ENCODE results near the gene ANO1.
"Not testable (repeated sequence)": the region's sequence is repeated elsewhere in the genome, so short reads cannot be mapped to it uniquely, and the experiment has no call there.

ANO1 gene

DNA sequence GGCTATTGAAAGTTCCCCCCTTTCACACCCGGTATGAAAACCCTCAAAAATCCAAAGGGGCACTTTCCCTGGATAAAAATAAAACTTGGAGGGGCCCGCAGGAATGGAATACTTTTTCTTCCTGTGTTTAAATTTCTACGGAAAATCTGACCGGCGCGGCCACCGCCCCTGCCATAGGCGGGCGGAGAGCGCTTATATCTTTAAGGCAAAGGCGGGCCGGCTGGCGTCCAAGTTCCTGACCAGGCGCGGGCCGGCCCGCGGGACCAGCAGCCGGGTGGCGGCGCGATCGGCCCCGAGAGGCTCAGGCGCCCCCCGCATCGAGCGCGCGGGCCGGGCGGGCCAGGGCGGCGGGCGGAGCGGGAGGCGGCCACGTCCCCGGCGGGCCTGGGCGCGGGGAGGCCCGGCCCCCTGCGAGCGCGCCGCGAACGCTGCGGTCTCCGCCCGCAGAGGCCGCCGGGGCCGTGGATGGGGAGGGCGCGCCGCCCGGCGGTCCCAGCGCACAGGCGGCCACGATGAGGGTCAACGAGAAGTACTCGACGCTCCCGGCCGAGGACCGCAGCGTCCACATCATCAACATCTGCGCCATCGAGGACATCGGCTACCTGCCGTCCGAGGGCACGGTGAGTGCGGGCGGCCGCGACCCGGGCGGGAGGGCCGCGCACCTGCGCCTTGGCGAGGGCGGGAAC lies at the start of gene ANO1:
TSS of gene ANO1 (plus strand) at position 223 of the 686 bp plus-strand sequence. CDS start at position 513, 290 bp downstream.
- DNase-seq, result no peak

DNA sequence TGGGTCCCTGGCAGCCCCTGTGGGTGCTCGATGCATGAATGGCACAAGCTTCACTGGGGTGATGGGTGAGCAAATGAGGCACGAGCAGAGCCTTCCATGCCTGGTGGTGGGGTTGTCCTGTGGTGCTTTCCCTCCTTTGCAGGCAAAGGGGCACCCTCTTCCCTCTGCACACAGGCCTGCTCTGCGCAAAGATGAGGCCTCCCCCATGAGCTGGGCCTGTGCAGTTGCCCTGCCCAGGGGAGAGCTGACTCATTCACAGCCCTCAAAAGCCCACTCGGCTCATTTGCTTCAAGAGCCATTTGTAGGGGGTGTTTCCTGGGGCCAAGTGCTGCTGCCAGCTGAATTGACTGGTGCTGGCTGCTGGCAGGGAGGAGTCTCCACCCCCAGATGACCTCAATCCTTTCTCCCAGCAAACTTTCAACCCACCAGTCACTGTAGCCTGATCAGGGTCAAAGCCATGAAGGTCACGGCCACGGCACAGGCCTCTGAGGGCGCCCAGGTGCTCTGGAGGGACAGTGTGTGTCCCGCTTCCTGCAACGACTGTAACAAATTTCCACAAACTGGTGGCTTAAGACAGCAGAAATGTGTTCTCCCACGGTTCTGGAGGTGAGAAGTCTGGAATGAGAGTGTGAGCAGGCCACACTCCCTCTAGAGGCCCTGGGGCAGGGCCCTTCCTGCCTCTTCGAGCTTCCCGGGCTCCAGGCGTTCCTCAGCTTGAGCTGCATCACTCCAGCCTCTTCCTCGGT lies 48.8 kb upstream of the ANO1 start:
- no peak for DNase-seq

DNA sequence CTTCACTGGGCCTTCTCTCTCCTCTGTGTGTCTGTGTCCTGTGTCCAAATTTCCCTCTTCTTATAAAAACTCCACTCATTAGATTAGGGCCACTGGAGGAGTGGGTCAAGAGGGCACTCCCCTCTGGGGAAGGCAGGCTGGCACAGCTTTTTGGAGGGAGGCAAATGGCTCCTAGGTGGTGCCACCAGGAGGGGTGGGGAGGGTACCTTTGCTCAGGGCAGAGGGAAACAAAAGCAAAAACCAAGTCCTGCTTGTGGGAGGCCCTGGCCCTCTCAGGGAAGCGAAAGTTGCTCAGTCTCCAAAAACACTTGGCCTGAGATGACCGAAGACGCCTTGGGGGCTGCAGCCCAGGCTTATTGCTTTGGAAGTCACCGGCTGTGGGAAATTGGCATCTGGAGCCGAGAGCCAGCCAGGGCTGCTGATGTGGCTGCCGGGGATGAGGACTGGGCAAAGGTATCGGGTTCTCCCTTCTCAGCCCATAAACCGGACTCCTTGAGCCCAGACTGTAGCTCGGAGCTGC lies 48.2 kb upstream of the ANO1 start:
- DNase-seq, result no peak

DNA sequence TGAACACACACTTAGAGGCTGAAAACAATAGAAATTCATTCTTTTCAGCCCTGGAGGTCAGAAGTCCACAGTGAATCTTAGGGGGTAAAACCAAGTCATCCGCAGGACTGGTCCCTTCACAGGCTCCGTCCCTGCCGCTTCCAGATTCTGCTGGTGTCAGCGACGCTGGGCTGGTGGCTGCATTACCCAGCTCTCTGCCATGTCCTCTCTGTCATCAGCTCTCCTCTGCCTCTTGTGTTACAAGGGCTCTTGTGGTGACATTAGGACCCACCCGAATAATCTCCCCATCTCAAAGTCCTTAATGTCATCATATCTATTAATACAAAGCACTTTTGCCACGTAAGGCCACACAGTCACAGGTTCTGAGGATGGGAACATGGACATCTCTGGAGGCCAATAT lies 47.7 kb upstream of the ANO1 start:
- DNase-seq, result no peak

DNA sequence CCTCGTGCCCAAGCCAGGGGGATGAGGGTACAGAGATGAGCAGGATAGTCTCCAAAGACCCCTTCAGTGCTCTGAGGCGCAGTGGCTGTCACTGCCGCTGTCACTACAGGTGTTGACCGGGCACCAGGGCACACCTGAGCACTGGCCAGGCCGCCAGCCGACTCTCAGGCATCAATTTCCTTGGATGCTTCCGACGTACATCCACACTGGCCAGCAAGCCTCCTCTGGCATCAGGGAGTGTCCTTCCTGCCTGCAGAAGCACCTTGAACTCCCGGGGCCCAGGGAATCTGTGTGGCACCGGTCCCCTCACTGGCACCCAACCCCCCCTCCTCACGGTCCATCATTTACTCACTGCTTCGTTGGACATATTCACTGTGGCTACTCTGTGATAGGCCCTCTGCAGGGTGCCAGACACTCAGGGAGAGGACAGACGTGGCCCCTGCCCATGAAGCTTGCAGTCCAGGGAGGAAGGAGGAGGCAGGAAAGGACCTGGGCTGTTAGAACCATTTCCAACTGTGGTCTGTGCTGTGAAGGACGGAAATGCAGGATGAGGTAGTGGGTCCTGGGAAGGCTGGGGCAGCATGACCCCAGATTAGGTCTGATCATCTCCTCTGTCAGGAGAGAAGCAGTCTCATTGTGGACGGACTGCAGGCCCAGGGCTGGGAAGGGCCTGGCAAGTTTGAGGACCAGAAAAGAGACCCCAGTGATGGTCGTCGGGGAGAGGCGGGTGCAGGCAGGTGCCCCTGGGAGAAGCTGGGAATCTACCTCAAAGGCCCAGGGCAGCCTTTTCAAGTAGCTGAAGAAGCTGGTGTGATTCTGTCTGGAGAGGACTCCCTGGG lies 46.3 kb upstream of the ANO1 start:
- DNase-seq, result no peak

DNA sequence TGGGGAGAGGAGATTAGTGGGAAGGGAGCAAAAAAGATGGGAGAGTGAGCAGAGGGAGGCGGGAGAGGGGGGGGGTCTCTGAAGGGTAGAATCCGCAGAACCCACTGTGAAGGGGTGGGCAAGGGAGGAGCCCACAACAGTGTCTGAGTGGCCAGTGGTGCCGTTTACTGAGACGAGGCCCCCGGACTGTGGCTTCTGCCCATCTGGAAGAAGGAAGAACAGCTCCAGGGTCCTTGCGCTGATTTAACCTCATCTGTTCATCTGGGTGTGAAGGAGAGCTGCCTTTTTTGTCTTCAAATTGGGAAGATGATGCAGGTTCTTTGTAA lies 45.7 kb upstream of the ANO1 start:
- no peak for DNase-seq

DNA sequence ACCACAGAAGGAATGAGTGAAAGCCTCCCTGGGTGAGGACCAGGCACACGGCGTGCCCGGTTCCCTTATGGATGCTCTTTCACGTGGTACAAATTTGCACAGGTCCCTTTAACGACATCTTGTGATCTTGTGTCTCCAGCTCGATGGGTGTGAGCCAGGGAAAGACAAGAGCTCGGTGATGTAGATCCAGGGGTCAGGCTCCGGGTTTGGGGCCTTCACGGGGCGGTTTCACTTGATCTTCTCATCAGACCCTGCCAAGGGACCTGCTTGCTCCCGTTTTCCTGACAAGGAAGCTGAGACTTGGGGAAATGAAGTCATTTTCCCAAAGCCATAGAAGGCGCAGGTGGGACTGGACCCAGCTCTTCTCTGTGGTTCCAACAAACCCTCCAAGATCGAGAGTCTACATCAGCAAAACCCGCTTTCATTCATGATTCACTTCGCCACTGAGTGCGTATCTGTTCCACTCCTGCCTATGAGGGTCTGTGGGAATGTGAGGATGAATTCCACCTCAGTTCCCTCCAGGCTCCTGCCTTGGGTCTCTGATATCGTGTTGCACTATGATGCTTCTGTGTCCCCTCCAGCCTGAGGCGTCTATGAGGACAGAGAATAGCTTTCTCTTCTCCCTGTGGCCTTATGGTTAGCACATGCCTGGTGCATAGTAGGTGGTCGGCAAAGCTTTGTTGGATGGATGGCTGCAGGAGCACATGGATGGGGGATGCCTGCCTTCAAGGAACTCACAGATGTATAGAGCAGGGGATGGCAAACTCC lies 45.0 kb upstream of the ANO1 start:
- DNase-seq, result no peak

DNA sequence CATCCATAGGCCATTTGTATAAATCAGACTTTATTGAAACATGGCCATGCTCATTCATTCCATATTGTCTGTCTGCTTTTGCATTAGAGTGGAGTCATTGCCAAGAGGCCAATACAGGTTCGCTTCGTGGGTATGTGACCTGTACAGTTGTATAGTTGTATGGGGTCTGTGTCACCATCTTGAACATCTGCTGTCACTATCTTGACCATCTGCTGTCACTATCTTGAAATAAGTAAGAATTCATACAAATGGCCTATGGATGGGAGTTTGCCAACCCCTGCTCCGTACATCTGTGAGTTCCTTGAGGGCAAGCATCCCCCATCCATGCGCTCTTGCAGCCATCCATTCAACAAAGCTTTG lies 44.4 kb upstream of the ANO1 start:
- no peak for DNase-seq

DNA sequence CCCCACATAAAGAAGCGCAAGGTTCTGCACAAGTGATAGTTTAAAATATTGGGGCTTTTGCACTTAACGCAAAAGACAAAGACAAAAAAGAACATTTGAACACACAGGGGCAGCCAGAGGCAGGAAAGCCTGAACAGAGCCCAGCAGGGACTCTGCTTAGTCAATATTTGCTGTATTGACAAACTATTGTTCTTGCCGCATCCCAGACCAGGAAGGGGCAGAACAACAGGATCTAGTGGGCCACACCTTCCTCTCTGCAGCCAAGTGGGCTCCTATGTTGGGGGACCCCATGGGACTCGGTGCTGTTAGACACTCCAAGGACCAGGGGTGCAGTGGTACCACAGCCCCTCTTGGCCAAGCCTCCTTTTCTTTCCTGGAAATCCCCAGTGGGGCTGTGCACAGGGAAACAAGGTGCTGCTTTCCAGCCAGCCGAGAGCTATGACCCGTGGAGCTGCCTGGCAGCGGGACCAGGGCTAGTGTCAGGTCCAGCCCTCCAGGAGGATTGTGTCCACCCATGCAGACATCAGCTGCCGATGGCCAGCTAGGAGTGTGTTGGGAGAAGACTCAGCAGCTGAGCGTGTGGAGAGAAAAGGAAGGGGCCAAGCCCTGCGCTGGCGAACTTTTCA lies 43.3 kb upstream of the ANO1 start:
- DNase-seq, result no peak

DNA sequence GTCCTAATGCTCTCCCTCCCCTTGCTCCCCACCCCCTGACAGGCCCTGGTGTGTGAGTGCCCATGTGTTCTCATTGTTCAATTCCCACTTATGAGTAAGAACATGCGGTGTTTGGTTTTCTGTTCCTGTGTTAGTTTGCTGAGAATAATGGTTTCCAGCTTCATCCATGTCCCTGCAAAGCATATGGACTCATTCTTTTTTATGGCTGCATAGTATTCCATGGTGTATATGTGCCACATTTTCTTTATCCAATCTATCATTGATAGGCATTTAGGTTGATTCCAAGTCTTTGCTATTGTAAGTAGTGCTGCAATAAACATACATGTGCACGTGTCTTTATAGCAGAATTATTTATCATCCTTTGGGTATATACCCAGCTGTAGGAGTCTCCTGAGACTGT lies 42.5 kb upstream of the ANO1 start:
- not testable (repeated sequence) for DNase-seq

DNA sequence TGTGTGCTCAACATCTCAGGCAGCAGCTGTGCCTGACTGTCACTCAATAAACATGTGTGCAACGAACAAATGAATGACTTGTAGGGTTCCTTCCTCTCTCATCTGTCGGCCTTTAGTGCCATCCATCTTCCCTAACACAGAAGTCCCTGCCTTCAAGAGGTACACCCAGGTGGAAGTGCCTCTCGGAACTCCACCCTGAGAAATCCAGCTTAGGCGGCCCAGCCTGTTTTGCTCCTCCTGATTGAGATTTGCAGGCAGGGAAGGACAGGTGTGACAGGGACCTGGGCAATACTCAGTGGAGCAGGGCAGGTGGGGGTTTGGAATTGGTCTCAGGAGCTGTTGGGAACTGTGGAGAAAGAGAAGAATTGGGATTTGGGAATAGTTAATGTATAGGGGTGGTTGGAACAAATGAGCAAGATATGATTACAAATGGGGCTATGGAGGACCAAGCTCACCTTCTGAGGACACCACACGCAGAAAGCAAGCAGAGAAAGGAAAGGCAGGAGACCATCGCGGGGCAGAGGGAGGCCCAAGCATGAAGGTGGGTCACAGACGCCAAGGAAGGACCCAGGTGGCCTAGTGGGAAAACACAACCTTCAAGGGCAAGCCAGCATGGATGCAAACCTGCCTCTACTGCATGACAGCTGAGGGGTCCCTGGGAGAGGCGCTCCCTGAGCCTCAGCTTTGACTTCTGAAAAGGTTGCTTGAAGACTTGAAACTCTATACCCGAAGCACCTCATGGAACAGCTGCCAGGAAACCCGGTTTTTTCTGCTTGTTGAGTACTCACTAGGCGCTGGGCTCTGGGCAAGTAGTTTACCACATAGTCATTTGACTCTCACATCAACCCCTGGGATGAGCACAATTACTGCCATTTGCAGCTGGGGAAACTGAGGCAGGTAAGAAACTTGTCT lies 40.9 kb upstream of the ANO1 start:
- DNase-seq, result no peak

DNA sequence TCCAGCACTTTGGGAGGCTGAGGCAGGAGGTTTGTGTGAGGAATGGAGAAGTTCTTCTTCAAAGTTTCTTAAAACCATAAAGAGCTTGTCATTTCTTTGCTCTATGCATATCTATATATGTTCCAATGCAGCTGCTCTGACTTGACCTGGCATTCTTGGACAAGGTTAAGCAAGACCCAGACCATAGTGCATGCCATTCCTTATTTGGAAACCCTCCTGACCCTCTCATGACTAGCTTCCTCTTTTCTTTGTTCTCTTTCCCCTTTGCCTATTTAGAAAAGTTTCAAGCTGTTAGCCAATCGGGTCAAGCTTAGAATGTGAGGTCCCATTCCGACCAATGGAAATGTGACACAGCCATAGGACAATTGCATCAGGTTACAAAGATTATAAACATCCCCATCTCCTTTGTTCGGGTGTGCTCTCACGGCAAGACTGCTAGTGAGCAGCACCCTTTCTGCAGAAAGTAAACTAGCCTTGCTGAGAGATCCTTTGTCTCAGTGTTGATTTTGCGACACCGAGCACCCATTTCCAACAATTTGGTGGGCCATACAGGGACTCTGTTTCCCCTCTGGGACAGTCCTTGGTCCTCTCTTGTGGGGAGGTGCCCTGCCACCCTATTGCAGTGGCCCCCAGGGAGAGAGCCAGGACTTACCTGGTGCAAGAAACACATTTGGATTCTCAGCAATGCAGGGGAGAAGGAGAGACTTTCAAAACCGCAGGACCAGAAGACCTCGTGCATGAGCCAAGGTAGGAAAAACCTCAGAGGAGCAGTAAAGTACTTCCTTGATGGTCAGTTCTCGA lies 39.9 kb upstream of the ANO1 start:
- DNase-seq, result no peak

DNA sequence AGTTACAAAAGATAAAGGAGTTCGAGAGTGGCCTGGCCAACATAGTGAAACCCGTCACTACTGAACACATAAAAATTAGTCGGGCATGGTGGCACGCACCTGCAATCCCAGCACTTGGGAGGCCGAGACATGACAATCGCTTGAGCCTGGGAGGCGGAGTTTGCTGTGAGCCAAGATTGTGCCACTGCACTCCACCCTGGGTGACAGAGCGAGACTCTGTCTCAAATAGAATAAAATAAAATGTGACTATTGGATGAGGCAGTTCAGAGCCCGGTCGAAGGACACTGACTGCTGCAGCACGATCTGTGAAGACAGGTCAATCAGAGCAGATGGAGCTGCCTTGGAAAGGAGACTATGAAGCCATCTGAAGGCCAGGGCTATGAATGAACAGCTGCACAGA lies 37.7 kb upstream of the ANO1 start:
- no peak for DNase-seq

DNA sequence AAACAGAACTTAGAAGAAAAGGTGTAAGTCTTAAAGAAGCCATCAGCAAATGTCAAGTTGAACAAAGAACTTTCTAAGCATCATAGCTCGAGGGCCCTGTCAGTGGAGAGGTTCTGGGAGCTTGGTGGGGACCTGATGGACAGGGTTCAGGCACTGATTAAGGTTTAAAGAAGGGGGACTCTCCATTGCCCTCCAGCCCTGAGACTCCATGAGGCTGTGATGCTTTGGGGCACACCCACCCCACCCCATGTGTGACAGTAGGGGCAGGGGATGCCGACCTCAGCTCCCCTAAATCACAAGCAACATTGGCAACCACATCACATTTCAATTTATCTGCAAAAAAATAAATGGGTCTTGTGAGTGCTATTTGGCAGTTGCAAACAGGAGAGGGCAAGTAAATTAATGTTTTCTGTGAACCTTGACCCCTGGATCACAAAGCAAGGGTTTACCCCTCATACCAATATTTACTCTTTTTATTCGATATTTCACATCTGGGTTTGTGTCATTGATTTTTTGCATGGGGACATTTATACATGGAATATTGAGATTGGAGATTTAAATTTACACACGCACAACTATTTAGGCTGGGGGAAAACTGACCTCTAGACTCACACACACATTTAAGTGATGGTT lies 37.1 kb upstream of the ANO1 start:
- no peak for DNase-seq

DNA sequence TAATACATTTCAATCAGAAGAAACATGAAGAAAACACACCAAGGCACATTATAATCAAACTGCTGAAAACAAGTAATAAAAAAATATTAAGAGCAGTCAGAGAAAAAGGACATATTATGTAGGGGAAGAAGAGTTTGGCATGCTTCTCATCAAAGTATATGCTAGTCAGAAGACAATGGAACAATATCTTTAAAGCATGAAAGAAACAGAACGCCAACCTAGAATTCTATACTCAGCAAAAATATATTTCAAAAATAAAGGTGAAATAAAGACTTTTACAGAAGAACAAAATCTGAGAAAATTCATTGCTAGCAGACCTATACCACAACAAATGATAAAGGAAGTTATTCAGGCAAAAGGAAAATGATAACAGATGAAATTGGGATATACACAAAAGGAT lies 34.6 kb upstream of the ANO1 start:
- no peak for DNase-seq

DNA sequence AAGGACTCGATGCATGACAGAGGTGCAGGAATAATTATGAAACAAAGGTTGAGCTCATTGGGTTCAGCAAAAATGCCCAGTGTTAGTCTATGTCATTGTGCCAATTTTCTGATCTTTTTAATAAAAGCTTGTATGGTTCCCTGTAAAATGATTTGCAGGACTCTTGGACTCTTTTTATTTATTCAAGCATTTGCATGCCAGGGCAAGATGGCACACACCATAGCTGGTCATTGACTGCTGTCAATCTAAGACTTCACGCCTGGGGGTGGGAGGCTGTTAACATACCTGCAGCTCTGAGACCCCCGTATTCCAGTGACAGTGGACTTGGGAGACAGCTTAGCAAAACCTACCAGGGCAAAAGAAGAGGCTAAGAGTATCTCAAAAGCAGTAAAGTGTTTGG lies 32.0 kb upstream of the ANO1 start:
- DNase-seq, result no peak

DNA sequence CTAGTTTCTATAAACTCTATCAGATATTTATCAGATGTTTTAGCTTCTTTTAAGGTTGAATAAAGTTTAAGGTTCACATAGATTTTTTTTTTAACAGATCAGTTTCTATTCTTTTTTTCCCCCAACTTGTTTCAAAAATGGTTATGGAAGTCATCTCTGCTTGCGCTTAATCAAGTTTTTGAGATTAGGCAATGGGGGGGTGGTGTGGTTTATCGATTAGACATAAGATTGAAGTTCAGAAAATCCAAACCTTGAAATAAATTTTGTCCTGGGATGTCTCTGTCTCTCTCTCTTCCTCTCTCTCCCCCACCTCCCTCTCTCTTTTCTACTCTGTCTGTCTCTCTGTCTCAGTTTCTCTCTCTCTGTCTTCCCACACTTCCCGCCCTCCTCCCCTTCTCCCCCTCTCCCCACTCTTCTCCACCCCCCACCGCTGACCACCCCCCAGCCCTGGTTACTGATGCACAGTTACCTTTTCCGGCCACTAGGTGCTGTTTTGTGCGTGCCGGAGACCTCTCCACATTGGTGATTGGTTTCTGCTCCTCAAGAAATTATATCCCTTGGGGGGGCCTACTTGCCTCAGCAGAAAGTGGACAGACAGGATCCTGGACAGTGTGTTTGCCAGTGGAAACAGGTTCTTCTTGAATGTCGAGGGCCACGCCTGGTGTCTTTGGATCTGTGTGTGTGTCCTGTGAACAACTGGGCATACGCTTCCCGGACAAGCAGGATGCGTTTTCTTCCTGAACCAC lies 29.7 kb upstream of the ANO1 start:
- no peak for DNase-seq

DNA sequence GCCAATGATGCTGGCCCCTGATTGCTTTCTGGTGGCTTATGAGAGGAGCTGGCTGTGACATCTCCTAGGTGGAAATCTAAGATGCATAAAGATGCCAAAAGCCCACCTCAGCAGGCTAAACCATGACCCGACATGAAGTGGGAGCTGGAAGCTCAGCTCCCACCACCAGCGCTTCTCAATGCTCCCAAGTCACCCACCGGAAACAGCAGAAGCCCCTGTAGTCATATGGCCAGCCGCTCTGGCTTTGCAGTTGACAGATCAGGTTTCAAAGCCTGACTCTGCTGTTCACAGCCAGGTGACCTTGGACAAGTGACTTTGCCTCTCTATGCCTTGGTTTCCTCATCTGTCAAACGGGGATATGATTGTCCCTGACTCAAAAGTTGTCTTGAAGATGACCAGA lies 29.1 kb upstream of the ANO1 start:
- DNase-seq, result no peak

DNA sequence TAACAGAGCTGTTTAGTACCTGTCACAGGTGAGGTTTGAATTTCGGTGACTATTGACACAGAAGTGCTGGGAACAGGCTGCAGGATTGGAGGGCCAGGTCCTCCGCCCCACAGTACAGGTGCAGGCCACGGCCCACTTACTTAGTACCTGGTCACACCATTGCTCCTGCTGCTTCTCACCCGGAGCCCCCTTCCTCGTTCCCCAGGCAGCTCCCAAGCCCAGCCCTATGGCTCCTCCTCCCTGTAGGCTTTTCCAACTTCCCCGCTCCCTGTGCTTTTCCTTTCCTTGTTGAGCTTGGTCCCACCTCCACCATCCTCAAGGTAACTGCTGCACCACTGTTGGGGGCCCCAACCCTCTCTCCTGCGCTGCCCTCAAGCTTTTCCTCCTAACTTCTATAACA lies 27.9 kb upstream of the ANO1 start:
- no peak for DNase-seq
